Panc1 (cell line): ENCODE data around the gene UBE2L3. TPM values are rescaled to one million over a fixed set of nuclear protein-coding genes. Genes with fewer than 3 reads are reported as not detected.

Experiments used
- ATAC-seq: fragments of 200-7000 bp; cut with Tn5 transposase; 2 replicates; pipeline ENCODE4 v1.9.1; 2020; ENCODE audit warnings: mild to moderate bottlenecking, moderate library complexity
- BruUV-seq: library from RNA; stranded (reverse); fragments of 400-500 nt; replicated peaks from 2 replicates; lab custom pipeline; 2021; lab: Mats Ljungman, UMichigan
- CTCF ChIA-PET: fragments of 300-600 bp; sonication (Branson Sonifier 250); formaldehyde crosslinking; loops from one replicate; lab custom pipeline; 2022; ENCODE audit warnings: antibody characterized with exemption; lab: Charles Lee
- POLR2A ChIA-PET: fragments of 300-600 bp; sonication (Branson Sonifier 250); formaldehyde crosslinking; loops from one replicate; lab custom pipeline; 2022; ENCODE audit warnings: antibody characterized with exemption; lab: Charles Lee
- DNase-seq: peaks from one replicate; pipeline ENCODE4 v3.0.0-alpha.2; 2010; ENCODE audit warnings: low read depth, low spot score
- H3K27ac ChIP-seq: 2 replicates; pipeline ENCODE4 v1.5.1; 2011; ENCODE audit warnings: mild to moderate bottlenecking, low read length, inconsistent platforms
- H3K27me3 ChIP-seq: fragments of 200-500 bp; sonication (Bioruptor generic); 2 replicates; pipeline ENCODE4 v1.6.0; 2014; ENCODE audit warnings: low read length, inconsistent platforms; ENCODE audit not compliant: control insufficient read depth, insufficient read depth
- H3K36me3 ChIP-seq: fragments of 200-500 bp; sonication (Bioruptor generic); 2 replicates; pipeline ENCODE4 v1.5.1; 2014; ENCODE audit warnings: inconsistent platforms, mild to moderate bottlenecking, low read length, moderate library complexity; ENCODE audit not compliant: control insufficient read depth, insufficient read depth
- H3K4me1 ChIP-seq: 2 replicates; pipeline ENCODE4 v1.5.1; 2011; ENCODE audit warnings: inconsistent platforms, mild to moderate bottlenecking, low read length, moderate library complexity; ENCODE audit not compliant: control insufficient read depth, insufficient read depth
- H3K4me3 ChIP-seq, 2 experiments: 2 replicates each; pipeline ENCODE4 v1.5.1; 2011 to 2012; ENCODE audit warnings: low read depth in 2 of 2, low read length in 2 of 2, mild to moderate bottlenecking in 2 of 2, inconsistent platforms in 1 of 2, moderate library complexity in 1 of 2
- H3K9me3 ChIP-seq: fragments of 200-500 bp; sonication (Bioruptor generic); 2 replicates; pipeline ENCODE4 v1.5.1; 2014; ENCODE audit warnings: low read depth, mild to moderate bottlenecking, inconsistent platforms, low read length, moderate library complexity; ENCODE audit not compliant: control insufficient read depth, insufficient read depth
- POLR2AphosphoS5 ChIP-seq: IDR thresholded peaks from 2 replicates; pipeline ENCODE4 v1.6.1; 2012; ENCODE audit warnings: mild to moderate bottlenecking, low read depth, low read length, moderate library complexity
- SIN3A ChIP-seq: IDR thresholded peaks from 2 replicates; pipeline ENCODE4 v1.6.1; 2012; ENCODE audit warnings: low read depth, mild to moderate bottlenecking, low read length, moderate library complexity, borderline replicate concordance; ENCODE audit not compliant: insufficient read depth
- TCF7L2 ChIP-seq: IDR thresholded peaks from 2 replicates; pipeline ENCODE4 v1.6.1; 2011; ENCODE audit warnings: mild to moderate bottlenecking, low read depth, low read length, inconsistent platforms
- in situ Hi-C: cut with HindIII; loops from 2 replicates; pipeline ENCODE4 v1.10.0; 2016; ENCODE audit warnings: low sequenced_read_pairs, low pct_unique_long_range_greater_than_20kb
- intact Hi-C: fragments of 100-400 bp; cut with micrococcal nuclease; formaldehyde crosslinking; loops from one replicate; pipeline ENCODE4 v1.10.0; 2022; ENCODE audit not compliant: unreplicated experiment
- total RNA-seq: library from RNA; stranded (reverse); gene quantifications from one replicate; pipeline ENCODE4 v1.2.1, GENCODE V29; 2021; ENCODE audit not compliant: unreplicated experiment
- TF ChIP-seq, protein P1 (sequence below), 2 experiments: IDR thresholded peaks; 2 replicates each; pipeline ENCODE4 v1.6.1; 2011 to 2012; ENCODE audit warnings: low read depth in 2 of 2, control low read depth in 1 of 2, low read length in 1 of 2, mild to moderate bottlenecking in 1 of 2, moderate library complexity in 1 of 2; ENCODE audit not compliant: insufficient read depth in 1 of 2
- TF ChIP-seq, protein P2 (sequence below): fragments of 450-650 bp; IDR thresholded peaks from 2 replicates; pipeline ENCODE4 v1.5.1; 2017; ENCODE audit warnings: mild to moderate bottlenecking

UBE2L3 gene
- total RNA-seq, 1 experiment from 2014 or later, result 51.1 TPM

DNA sequence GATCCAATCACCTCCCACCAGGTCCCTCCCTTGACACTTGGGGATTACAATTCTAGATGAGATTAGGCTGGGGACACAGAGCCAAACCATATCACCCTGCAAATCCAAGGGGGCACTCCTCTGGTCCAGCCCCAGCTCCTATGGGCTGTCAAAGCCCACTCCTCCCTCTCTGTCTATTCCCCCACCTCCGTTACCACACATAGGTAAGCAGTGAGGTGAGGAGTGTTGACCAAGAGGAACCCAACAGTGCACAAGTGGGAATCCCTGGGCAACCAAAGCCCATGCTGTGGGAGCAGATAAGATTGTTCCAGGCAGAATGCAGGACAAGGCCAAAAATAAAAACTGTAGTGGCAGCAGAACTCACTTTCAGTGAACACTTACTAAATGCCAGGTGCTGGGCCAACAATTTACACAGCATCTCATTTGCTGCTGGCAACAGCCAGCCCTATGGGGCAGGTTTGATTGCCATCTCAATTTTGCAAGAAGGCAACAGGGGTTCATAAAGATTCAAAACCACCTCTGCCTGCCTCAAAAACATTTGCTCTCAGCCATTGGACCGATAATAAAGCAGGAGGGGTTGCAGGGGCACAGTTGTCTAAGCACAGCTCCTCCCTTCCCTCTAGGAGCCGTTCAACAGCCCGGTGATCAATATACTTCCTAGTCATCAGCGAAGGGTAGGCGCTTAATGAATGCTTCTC lies 83.5 kb downstream of the UBE2L3 start:
- DNase-seq (no peak), ATAC-seq (peak; percentile 3; the same call in 1 of the 2 replicates)
- intact Hi-C loops, result no loop called here
- in situ Hi-C loops, result no loop called here
- TF ChIP-seq, protein P1, sequence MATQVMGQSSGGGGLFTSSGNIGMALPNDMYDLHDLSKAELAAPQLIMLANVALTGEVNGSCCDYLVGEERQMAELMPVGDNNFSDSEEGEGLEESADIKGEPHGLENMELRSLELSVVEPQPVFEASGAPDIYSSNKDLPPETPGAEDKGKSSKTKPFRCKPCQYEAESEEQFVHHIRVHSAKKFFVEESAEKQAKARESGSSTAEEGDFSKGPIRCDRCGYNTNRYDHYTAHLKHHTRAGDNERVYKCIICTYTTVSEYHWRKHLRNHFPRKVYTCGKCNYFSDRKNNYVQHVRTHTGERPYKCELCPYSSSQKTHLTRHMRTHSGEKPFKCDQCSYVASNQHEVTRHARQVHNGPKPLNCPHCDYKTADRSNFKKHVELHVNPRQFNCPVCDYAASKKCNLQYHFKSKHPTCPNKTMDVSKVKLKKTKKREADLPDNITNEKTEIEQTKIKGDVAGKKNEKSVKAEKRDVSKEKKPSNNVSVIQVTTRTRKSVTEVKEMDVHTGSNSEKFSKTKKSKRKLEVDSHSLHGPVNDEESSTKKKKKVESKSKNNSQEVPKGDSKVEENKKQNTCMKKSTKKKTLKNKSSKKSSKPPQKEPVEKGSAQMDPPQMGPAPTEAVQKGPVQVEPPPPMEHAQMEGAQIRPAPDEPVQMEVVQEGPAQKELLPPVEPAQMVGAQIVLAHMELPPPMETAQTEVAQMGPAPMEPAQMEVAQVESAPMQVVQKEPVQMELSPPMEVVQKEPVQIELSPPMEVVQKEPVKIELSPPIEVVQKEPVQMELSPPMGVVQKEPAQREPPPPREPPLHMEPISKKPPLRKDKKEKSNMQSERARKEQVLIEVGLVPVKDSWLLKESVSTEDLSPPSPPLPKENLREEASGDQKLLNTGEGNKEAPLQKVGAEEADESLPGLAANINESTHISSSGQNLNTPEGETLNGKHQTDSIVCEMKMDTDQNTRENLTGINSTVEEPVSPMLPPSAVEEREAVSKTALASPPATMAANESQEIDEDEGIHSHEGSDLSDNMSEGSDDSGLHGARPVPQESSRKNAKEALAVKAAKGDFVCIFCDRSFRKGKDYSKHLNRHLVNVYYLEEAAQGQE (IDR thresholded peaks at IDR 0.05; ENCODE audit: insufficient read depth in 1 of 2, low read depth in 2 of 2, low read length in 1 of 2), result no peak
- TF ChIP-seq TCF7L2 (no peak), SIN3A (no peak), POLR2AphosphoS5 (no peak)
- TF ChIP-seq, protein P2, sequence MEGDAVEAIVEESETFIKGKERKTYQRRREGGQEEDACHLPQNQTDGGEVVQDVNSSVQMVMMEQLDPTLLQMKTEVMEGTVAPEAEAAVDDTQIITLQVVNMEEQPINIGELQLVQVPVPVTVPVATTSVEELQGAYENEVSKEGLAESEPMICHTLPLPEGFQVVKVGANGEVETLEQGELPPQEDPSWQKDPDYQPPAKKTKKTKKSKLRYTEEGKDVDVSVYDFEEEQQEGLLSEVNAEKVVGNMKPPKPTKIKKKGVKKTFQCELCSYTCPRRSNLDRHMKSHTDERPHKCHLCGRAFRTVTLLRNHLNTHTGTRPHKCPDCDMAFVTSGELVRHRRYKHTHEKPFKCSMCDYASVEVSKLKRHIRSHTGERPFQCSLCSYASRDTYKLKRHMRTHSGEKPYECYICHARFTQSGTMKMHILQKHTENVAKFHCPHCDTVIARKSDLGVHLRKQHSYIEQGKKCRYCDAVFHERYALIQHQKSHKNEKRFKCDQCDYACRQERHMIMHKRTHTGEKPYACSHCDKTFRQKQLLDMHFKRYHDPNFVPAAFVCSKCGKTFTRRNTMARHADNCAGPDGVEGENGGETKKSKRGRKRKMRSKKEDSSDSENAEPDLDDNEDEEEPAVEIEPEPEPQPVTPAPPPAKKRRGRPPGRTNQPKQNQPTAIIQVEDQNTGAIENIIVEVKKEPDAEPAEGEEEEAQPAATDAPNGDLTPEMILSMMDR, result no peak
- CTCF ChIA-PET, result no interaction called here
- no TSS peak for BruUV-seq
- no peaks in the 10 kb centered on the region for H3K36me3 ChIP-seq
- no peaks in the 10 kb centered on the region for H3K4me1 ChIP-seq
- peak overlapping the region; percentile 75 for H3K27ac ChIP-seq
- no peaks in the 10 kb centered on the region for H3K27me3 ChIP-seq
- POLR2A ChIA-PET, result no interaction called here
- no peaks in the 10 kb centered on the region for H3K9me3 ChIP-seq
- peak overlapping the region; percentile 64 to 69 for H3K4me3 ChIP-seq

DNA sequence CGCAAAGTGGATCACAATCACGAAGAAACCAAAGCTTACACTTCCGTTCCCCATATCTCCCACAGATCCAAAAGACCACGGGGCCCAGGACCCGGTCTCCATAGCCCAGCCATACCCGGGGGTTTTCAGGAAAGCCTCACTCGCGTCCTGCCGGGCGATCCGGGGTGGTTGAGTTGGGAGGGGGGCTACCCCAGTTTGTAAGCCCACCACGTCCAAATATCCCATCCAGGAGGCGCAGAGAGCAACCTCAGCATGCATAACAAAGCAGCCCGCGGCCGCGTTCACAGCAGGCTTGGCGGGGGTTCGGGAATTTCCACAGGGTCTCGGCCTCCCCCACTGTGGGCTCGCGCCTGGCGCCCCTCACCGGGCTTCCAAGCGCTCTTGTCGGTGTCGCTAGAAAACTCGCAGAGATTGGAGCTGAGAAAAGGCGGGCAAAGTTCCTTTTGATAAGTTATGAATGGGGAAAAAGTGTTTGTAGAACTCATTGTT lies 84.1 kb downstream of the UBE2L3 start:
- H3K36me3 ChIP-seq, result no peaks in the 10 kb centered on the region
- H3K27ac ChIP-seq, result peak overlapping the region; percentile 75
- no peak for DNase-seq
- peak; percentile 57 for ATAC-seq
- no peaks in the 10 kb centered on the region for H3K9me3 ChIP-seq
- no TSS peak for BruUV-seq
- TF ChIP-seq, protein P1 (IDR thresholded peaks at IDR 0.05; ENCODE audit: insufficient read depth in 1 of 2, low read depth in 2 of 2, low read length in 1 of 2), result no peak
- TF ChIP-seq SIN3A (no peak), POLR2AphosphoS5 (no peak), TCF7L2 (no peak)
- TF ChIP-seq, protein P2, result no peak
- H3K4me1 ChIP-seq, result peaks cover 1% of the 10 kb centered on the region; the same call in 1 of the 2 replicates
- POLR2A ChIA-PET, result interaction anchor here (0.6 kb wide), 1 partner anchor 11 kb away, joined by 5 read pairs; no protein-coding TSS in a partner anchor
- intact Hi-C loops (no loop called here), in situ Hi-C loops (no loop called here)
- peak overlapping the region; percentile 64 to 69 for H3K4me3 ChIP-seq
- H3K27me3 ChIP-seq, result no peaks in the 10 kb centered on the region
- CTCF ChIA-PET, result no interaction called here
